Activated CD4-positive, alpha-beta T cell treated with anti-CD3 and anti-CD28 coated beads for 36 hours (primary cell): Measurements from ENCODE around the gene TRAPPC11. TPM values are rescaled to one million over a fixed set of nuclear protein-coding genes. Genes with fewer than 3 reads are reported as not detected.

Experiments
- ATAC-seq: fragments of 200-7000 bp; cut with Tn5 transposase; one replicate; pipeline ENCODE4 v1.10.0; 2021; ENCODE audit warnings: mild to moderate bottlenecking, moderate library complexity
- CTCF ChIA-PET: fragments of 350-600 bp; sonication (Branson Sonifier 250); formaldehyde crosslinking; loops from one replicate; lab custom pipeline; 2021; ENCODE audit warnings: antibody characterized with exemption; lab: Charles Lee
- POLR2A ChIA-PET: fragments of 350-600 bp; sonication (Branson Sonifier 250); formaldehyde crosslinking; loops from one replicate; lab custom pipeline; 2021; ENCODE audit warnings: antibody characterized with exemption, inconsistent platforms; lab: Charles Lee
- DNase-seq: peaks from one replicate; pipeline ENCODE4 v3.0.0-alpha.2; 2020
- H3K27ac Mint-ChIP-seq: one replicate; pipeline ENCODE4 v1.8.0; 2021; ENCODE audit warnings: mixed read lengths
- H3K27me3 Mint-ChIP-seq: one replicate; pipeline ENCODE4 v1.8.0; 2021; ENCODE audit warnings: mixed read lengths
- H3K36me3 Mint-ChIP-seq: one replicate; pipeline ENCODE4 v1.8.0; 2021; ENCODE audit warnings: low read depth, mixed read lengths
- H3K4me1 Mint-ChIP-seq: one replicate; pipeline ENCODE4 v1.8.0; 2021; ENCODE audit warnings: mixed read lengths
- H3K4me3 Mint-ChIP-seq: one replicate; pipeline ENCODE4 v1.8.0; 2021; ENCODE audit warnings: mild to moderate bottlenecking, moderate library complexity, mixed read lengths
- H3K9me3 Mint-ChIP-seq: one replicate; pipeline ENCODE4 v1.8.0; 2021; ENCODE audit warnings: low read depth, mixed read lengths
- intact Hi-C, 2 experiments: fragments of 100-400 bp; cut with DNase I in 1 of 2; cut with micrococcal nuclease in 1 of 2; formaldehyde crosslinking; loops; one replicate each; pipeline versions ENCODE4 v1.14.2 to v1.15.1; 2022 to 2024; cut with DNase I, micrococcal nuclease
- total RNA-seq, 2 experiments: library from RNA; stranded (reverse); gene quantifications; one replicate each; pipeline ENCODE4 v1.2.3, GENCODE V29; 2021

The TRAPPC11 gene
- total RNA-seq, 2 experiments from 2014 or later: 27.7 to 37.9 TPM

- no peak for DNase-seq
- Mint-ChIP-seq H3K27me3 (no peaks in the 10 kb centered on the region), H3K4me1 (no peaks in the 10 kb centered on the region), H3K9me3 (no peaks in the 10 kb centered on the region), H3K27ac (no peak overlapping the region), H3K36me3 (peaks cover 30% of the 10 kb centered on the region), H3K4me3 (no peak overlapping the region)
- ChIA-PET POLR2A (no interaction called here), CTCF (interaction anchor here (0.6 to 1.5 kb wide), 4 partner anchors 22 to 223 kb away, joined by 3 read pairs; no protein-coding TSS in a partner anchor)
- intact Hi-C loops: no loop called here
- ATAC-seq: no peak
Measured at GRCh38 chr4:183686461-183686860, 27.4 kb downstream of the TRAPPC11 start.

GRCh38 chr4:183688216-183688615 lies 29.1 kb downstream of the TRAPPC11 start:
- ATAC-seq (no peak), DNase-seq (no peak)
- H3K9me3 Mint-ChIP-seq: no peaks in the 10 kb centered on the region
- H3K27ac Mint-ChIP-seq: no peak overlapping the region
- intact Hi-C loops: no loop called here
- H3K27me3 Mint-ChIP-seq: no peaks in the 10 kb centered on the region
- POLR2A ChIA-PET: no interaction called here
- CTCF ChIA-PET: no interaction called here
- H3K4me1 Mint-ChIP-seq: no peaks in the 10 kb centered on the region
- no peak overlapping the region for H3K4me3 Mint-ChIP-seq
- peaks cover 29% of the 10 kb centered on the region for H3K36me3 Mint-ChIP-seq

- ChIA-PET CTCF (interaction anchor here (0.9 kb wide), 1 partner anchor 206 kb away, joined by 3 read pairs; no protein-coding TSS in a partner anchor), POLR2A (no interaction called here)
- DNase-seq: no peak
- Mint-ChIP-seq H3K4me3 (no peak overlapping the region), H3K27me3 (no peaks in the 10 kb centered on the region), H3K27ac (no peak overlapping the region), H3K4me1 (no peaks in the 10 kb centered on the region), H3K36me3 (peaks cover 37% of the 10 kb centered on the region), H3K9me3 (no peaks in the 10 kb centered on the region)
- no peak for ATAC-seq
- intact Hi-C loops: no loop called here
Measured at GRCh38 chr4:183691006-183691405, 31.9 kb downstream of the TRAPPC11 start.

- Mint-ChIP-seq H3K27me3 (no peaks in the 10 kb centered on the region), H3K9me3 (no peaks in the 10 kb centered on the region), H3K36me3 (peaks cover 40% of the 10 kb centered on the region)
Measured at GRCh38 chr4:183691897-183692296, 32.8 kb downstream of the TRAPPC11 start.

GRCh38 chr4:183698909-183699308 lies 39.8 kb downstream of the TRAPPC11 start:
- H3K9me3 Mint-ChIP-seq: no peaks in the 10 kb centered on the region
- H3K27me3 Mint-ChIP-seq: no peaks in the 10 kb centered on the region
- intact Hi-C loops: no loop called here
- H3K4me3 Mint-ChIP-seq: no peak overlapping the region
- DNase-seq: no peak
- POLR2A ChIA-PET: no interaction called here
- peaks cover 57% of the 10 kb centered on the region for H3K36me3 Mint-ChIP-seq
- no peak for ATAC-seq
- CTCF ChIA-PET: no interaction called here
- no peak overlapping the region for H3K27ac Mint-ChIP-seq
- H3K4me1 Mint-ChIP-seq: no peaks in the 10 kb centered on the region

More at GRCh38 chr4:183691897-183692296, 32.8 kb downstream of the TRAPPC11 start:
- intact Hi-C loops: no loop called here
- Mint-ChIP-seq H3K4me3 (no peak overlapping the region), H3K27ac (no peak overlapping the region), H3K4me1 (no peaks in the 10 kb centered on the region)
- ChIA-PET POLR2A (no interaction called here), CTCF (interaction anchor here (1.0 kb wide), 1 partner anchor 8 kb away, joined by 3 read pairs; no protein-coding TSS in a partner anchor)
- no peak for ATAC-seq
- DNase-seq: no peak

GRCh38 chr4:183700407-183700806 lies 41.3 kb downstream of the TRAPPC11 start:
- POLR2A ChIA-PET: no interaction called here
- H3K9me3 Mint-ChIP-seq: no peaks in the 10 kb centered on the region
- intact Hi-C loops: no loop called here

GRCh38 chr4:183702492-183702891 lies 43.4 kb downstream of the TRAPPC11 start:
- H3K36me3 Mint-ChIP-seq: peaks cover 52% of the 10 kb centered on the region
- ChIA-PET CTCF (no interaction called here), POLR2A (no interaction called here)
- H3K27ac Mint-ChIP-seq: no peak overlapping the region
- ATAC-seq: no peak
- no peaks in the 10 kb centered on the region for H3K27me3 Mint-ChIP-seq
- H3K9me3 Mint-ChIP-seq: no peaks in the 10 kb centered on the region
- no peak for DNase-seq
- intact Hi-C loops: no loop called here
- H3K4me1 Mint-ChIP-seq: no peaks in the 10 kb centered on the region
- H3K4me3 Mint-ChIP-seq: no peak overlapping the region

More at GRCh38 chr4:183700407-183700806, 41.3 kb downstream of the TRAPPC11 start:
- no peak overlapping the region for H3K27ac Mint-ChIP-seq
- no peak for ATAC-seq
- H3K4me1 Mint-ChIP-seq: no peaks in the 10 kb centered on the region
- H3K4me3 Mint-ChIP-seq: no peak overlapping the region
- no peak for DNase-seq
- CTCF ChIA-PET: interaction anchor here (1.1 kb wide), 1 partner anchor 21 kb away, joined by 3 read pairs; no protein-coding TSS in a partner anchor
- H3K27me3 Mint-ChIP-seq: no peaks in the 10 kb centered on the region
- peaks cover 58% of the 10 kb centered on the region for H3K36me3 Mint-ChIP-seq

- Mint-ChIP-seq H3K4me1 (no peaks in the 10 kb centered on the region), H3K27ac (no peak overlapping the region), H3K9me3 (no peaks in the 10 kb centered on the region), H3K4me3 (no peak overlapping the region), H3K27me3 (no peaks in the 10 kb centered on the region), H3K36me3 (peaks cover 12% of the 10 kb centered on the region)
- DNase-seq: no peak
- POLR2A ChIA-PET: no interaction called here
- CTCF ChIA-PET: no interaction called here
- no peak for ATAC-seq
- intact Hi-C loops: no loop called here
Measured at GRCh38 chr4:183714626-183715025, 55.5 kb downstream of the TRAPPC11 start.

- CTCF ChIA-PET: interaction anchor here (0.8 kb wide), 1 partner anchor 9 kb away, joined by 4 read pairs; no protein-coding TSS in a partner anchor
- DNase-seq: no peak
- H3K27ac Mint-ChIP-seq: no peak overlapping the region
- ATAC-seq: no peak
- H3K4me1 Mint-ChIP-seq: peaks cover 1% of the 10 kb centered on the region
- intact Hi-C loops: no loop called here
- H3K27me3 Mint-ChIP-seq: no peaks in the 10 kb centered on the region
- no peaks in the 10 kb centered on the region for H3K9me3 Mint-ChIP-seq
- H3K36me3 Mint-ChIP-seq: peaks cover 12% of the 10 kb centered on the region
- POLR2A ChIA-PET: no interaction called here
- H3K4me3 Mint-ChIP-seq: no peak overlapping the region
Measured at GRCh38 chr4:183716302-183716701, 57.2 kb downstream of the TRAPPC11 start.

GRCh38 chr4:183718876-183719275 lies 59.8 kb downstream of the TRAPPC11 start:
- CTCF ChIA-PET: no interaction called here
- H3K9me3 Mint-ChIP-seq: no peaks in the 10 kb centered on the region
- peaks cover under 1% of the 10 kb centered on the region for H3K36me3 Mint-ChIP-seq
- POLR2A ChIA-PET: no interaction called here
- ATAC-seq (no peak), DNase-seq (no peak)
- intact Hi-C loops: no loop called here
- H3K27ac Mint-ChIP-seq: no peak overlapping the region
- H3K4me3 Mint-ChIP-seq: no peak overlapping the region
- H3K27me3 Mint-ChIP-seq: no peaks in the 10 kb centered on the region
- peaks cover 12% of the 10 kb centered on the region for H3K4me1 Mint-ChIP-seq

GRCh38 chr4:183721207-183722081 lies 62.4 kb downstream of the TRAPPC11 start:
- H3K27ac Mint-ChIP-seq: peak overlapping the region; percentile 78
- H3K4me1 Mint-ChIP-seq: peaks cover 12% of the 10 kb centered on the region
- DNase-seq (peak; percentile 74), ATAC-seq (peak; percentile 78)
- intact Hi-C loops: loop anchor here (2.0 to 10.0 kb wide), 3 partner anchors 63 to 249 kb away; partner anchors contain the start of genes ING2 (in 1 of the 2), RWDD4 (in 1 of the 2) and TRAPPC11 (in 1 of the 2)
- no peaks in the 10 kb centered on the region for H3K9me3 Mint-ChIP-seq
- ChIA-PET POLR2A (no interaction called here), CTCF (interaction anchor here (0.6 to 1.1 kb wide), 5 partner anchors 9 to 316 kb away, joined by 3 to 5 read pairs (median 4); no protein-coding TSS in a partner anchor)
- peak overlapping the region; percentile 41 for H3K4me3 Mint-ChIP-seq
- no peaks in the 10 kb centered on the region for H3K27me3 Mint-ChIP-seq
- H3K36me3 Mint-ChIP-seq: no peaks in the 10 kb centered on the region
